ENCODE measurements around the gene VMP1. TPM values are rescaled to one million over a fixed set of nuclear protein-coding genes. Genes with fewer than 3 reads are reported as not detected.

VMP1 gene
- polyA plus RNA-seq, 2 of the 4 experiments (the other 2 are of a cell fraction) = 395 to 726 TPM

GRCh38 chr17:59666235-59666634, 41.2 kb upstream of the VMP1 start:
- H3K4me1 ChIP-seq = peaks cover 48% of the 10 kb centered on the region
- ATAC-seq (no peak), DNase-seq (ENCODE audit: low read depth in 1 of 2, low spot score in 1 of 2) (no peak), FAIRE-seq (no peak)
- WGBS (ENCODE audit: missing lambda C conversion rate) = 87% methylated on average over 5 of the region's 5 CpGs
- TF ChIP-seq ZSCAN20 (CRISPR knock-in tag; IDR thresholded peaks at IDR 0.05) = no peak
- TF ChIP-seq RAD21 (conservative IDR thresholded peaks at IDR 0.05 in 1 of 2, IDR thresholded peaks at IDR 0.05 in 1 of 2) = no peak
- TF ChIP-seq CHD4 (IDR thresholded peaks at IDR 0.05; ENCODE audit: borderline replicate concordance) = no peak
- TF ChIP-seq ZFP36 (IDR thresholded peaks at IDR 0.05; ENCODE audit: borderline replicate concordance, partially characterized antibody) = no peak
- TF ChIP-seq ESRRA (IDR thresholded peaks at IDR 0.05; ENCODE audit: borderline replicate concordance, low read length) = no peak
- no peak for TF ChIP-seq KDM5A (IDR thresholded peaks at IDR 0.05)
- no peak for TF ChIP-seq PHF8 (IDR thresholded peaks at IDR 0.05; ENCODE audit: borderline replicate concordance, low read depth)
- no peak for TF ChIP-seq KDM1A (IDR thresholded peaks at IDR 0.05; ENCODE audit: low read depth)
- no peak for TF ChIP-seq HEYL (CRISPR knock-in tag; IDR thresholded peaks at IDR 0.05)
- TF ChIP-seq CBX2 (IDR thresholded peaks at IDR 0.05; ENCODE audit: borderline replicate concordance, low read depth) = no peak
- TF ChIP-seq MYC (IDR thresholded peaks at IDR 0.05; ENCODE audit: borderline replicate concordance, low read length) = no peak
- no peak for TF ChIP-seq HOXB5 (CRISPR knock-in tag; IDR thresholded peaks at IDR 0.05)
- no peak for TF ChIP-seq CTCF (IDR thresholded peaks at IDR 0.05)
- TF ChIP-seq FOSL2 (IDR thresholded peaks at IDR 0.05) = no peak
- TF ChIP-seq FOSL2 (CRISPR knock-in tag; IDR thresholded peaks at IDR 0.05) = no peak
- TF ChIP-seq HOXB13 (CRISPR knock-in tag; IDR thresholded peaks at IDR 0.05; ENCODE audit: low read depth) = no peak
- TF ChIP-seq, protein P1, sequence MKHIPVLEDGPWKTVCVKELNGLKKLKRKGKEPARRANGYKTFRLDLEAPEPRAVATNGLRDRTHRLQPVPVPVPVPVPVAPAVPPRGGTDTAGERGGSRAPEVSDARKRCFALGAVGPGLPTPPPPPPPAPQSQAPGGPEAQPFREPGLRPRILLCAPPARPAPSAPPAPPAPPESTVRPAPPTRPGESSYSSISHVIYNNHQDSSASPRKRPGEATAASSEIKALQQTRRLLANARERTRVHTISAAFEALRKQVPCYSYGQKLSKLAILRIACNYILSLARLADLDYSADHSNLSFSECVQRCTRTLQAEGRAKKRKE (CRISPR knock-in tag; IDR thresholded peaks at IDR 0.05; ENCODE audit: low read depth) = no peak
- TF ChIP-seq, protein P2, sequence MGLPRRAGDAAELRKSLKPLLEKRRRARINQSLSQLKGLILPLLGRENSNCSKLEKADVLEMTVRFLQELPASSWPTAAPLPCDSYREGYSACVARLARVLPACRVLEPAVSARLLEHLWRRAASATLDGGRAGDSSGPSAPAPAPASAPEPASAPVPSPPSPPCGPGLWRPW (IDR thresholded peaks at IDR 0.05) = no peak
- no peaks in the 10 kb centered on the region for H3K9me3 ChIP-seq
- ChIA-PET POLR2A (no interaction called here), CTCF (no interaction called here)
- H3K4me2 ChIP-seq = no peak overlapping the region
- no peak overlapping the region for H3K27ac ChIP-seq
- H3K4me3 ChIP-seq = no peak overlapping the region

GRCh38 chr17:59668816-59669215, 38.6 kb upstream of the VMP1 start:
- 0 out of 3 replicates have a peak overlapping the region, but pooled peaks have one; percentile 0 for H3K4me3 ChIP-seq
- ChIA-PET POLR2A (interaction anchor here (1.1 kb wide), 1 partner anchor 50 kb away, joined by 6 read pairs; the partner anchor contains the start of gene CLTC), CTCF (interaction anchor here (1.2 kb wide), 1 partner anchor 9 kb away, joined by 3 read pairs; no protein-coding TSS in a partner anchor)
- H3K27ac ChIP-seq = peak overlapping the region; percentile 35 to 74
- FAIRE-seq (peak; percentile 7), DNase-seq (ENCODE audit: low read depth in 1 of 2, low spot score in 1 of 2) (peak in 1 of 2 experiments; percentile 22), ATAC-seq (peak in 1 of 2 experiments; percentile 28; a peak in 3 of 6 replicates)
- H3K4me1 ChIP-seq = peaks cover 54% of the 10 kb centered on the region
- H3K4me2 ChIP-seq = peak overlapping the region; percentile 71
- TF ChIP-seq JUNB (IDR thresholded peaks at IDR 0.05) = peak; percentile 47
- TF ChIP-seq, protein P3, sequence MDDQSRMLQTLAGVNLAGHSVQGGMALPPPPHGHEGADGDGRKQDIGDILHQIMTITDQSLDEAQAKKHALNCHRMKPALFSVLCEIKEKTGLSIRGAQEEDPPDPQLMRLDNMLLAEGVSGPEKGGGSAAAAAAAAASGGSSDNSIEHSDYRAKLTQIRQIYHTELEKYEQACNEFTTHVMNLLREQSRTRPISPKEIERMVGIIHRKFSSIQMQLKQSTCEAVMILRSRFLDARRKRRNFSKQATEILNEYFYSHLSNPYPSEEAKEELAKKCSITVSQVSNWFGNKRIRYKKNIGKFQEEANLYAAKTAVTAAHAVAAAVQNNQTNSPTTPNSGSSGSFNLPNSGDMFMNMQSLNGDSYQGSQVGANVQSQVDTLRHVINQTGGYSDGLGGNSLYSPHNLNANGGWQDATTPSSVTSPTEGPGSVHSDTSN (IDR thresholded peaks at IDR 0.05) = no peak
- 8% methylated on average over 3 of the region's 3 CpGs for WGBS (ENCODE audit: missing lambda C conversion rate)
- no peaks in the 10 kb centered on the region for H3K9me3 ChIP-seq
